Activated CD8-positive, alpha-beta T cell treated with anti-CD3 and anti-CD28 coated beads for 36 hours (primary cell): ENCODE measurements around the gene DHX35. TPM values are rescaled to one million over a fixed set of nuclear protein-coding genes. Genes with fewer than 3 reads are reported as not detected.

ENCODE experiments used
- ATAC-seq: fragments of 200-7000 bp; cut with Tn5 transposase; one replicate; pipeline ENCODE4 v1.10.0; 2021; ENCODE audit warnings: mild to moderate bottlenecking, moderate library complexity
- CTCF ChIA-PET: fragments of 350-600 bp; sonication (Branson Sonifier 250); formaldehyde crosslinking; loops from one replicate; lab custom pipeline; 2021; ENCODE audit warnings: antibody characterized with exemption; lab: Charles Lee
- POLR2A ChIA-PET: fragments of 350-600 bp; sonication (Branson Sonifier 250); formaldehyde crosslinking; loops from one replicate; lab custom pipeline; 2021; ENCODE audit warnings: antibody characterized with exemption; lab: Charles Lee
- DNase-seq: peaks from one replicate; pipeline ENCODE4 v3.0.0-alpha.2; 2020
- H3K27ac Mint-ChIP-seq: one replicate; pipeline ENCODE4 v1.8.0; 2021; ENCODE audit warnings: mild to moderate bottlenecking, mixed read lengths
- H3K27me3 Mint-ChIP-seq: one replicate; pipeline ENCODE4 v1.8.0; 2021; ENCODE audit warnings: mixed read lengths
- H3K36me3 Mint-ChIP-seq: one replicate; pipeline ENCODE4 v1.8.0; 2021; ENCODE audit warnings: low read depth, mixed read lengths
- H3K4me1 Mint-ChIP-seq: one replicate; pipeline ENCODE4 v1.8.0; 2021; ENCODE audit warnings: low read depth, mixed read lengths
- H3K4me3 Mint-ChIP-seq: one replicate; pipeline ENCODE4 v1.8.0; 2021; ENCODE audit warnings: mild to moderate bottlenecking, moderate library complexity, mixed read lengths
- H3K9me3 Mint-ChIP-seq: one replicate; pipeline ENCODE4 v1.8.0; 2021; ENCODE audit warnings: mixed read lengths
- intact Hi-C: fragments of 100-400 bp; cut with micrococcal nuclease; formaldehyde crosslinking; loops from one replicate; pipeline ENCODE4 v1.10.0; 2022
- total RNA-seq, 2 experiments: library from RNA; stranded (reverse); gene quantifications; one replicate each; pipeline ENCODE4 v1.2.3, GENCODE V29; 2021
- TF ChIP-seq, protein P1 (sequence below): fragments of 200-600 bp; IDR thresholded peaks from one replicate; pipeline ENCODE4 v1.8.0; 2022; ENCODE audit warnings: antibody characterized with exemption, mild to moderate bottlenecking

DHX35 gene
- total RNA-seq, 2 experiments from 2014 or later: 12.2 to 12.6 TPM

DNA sequence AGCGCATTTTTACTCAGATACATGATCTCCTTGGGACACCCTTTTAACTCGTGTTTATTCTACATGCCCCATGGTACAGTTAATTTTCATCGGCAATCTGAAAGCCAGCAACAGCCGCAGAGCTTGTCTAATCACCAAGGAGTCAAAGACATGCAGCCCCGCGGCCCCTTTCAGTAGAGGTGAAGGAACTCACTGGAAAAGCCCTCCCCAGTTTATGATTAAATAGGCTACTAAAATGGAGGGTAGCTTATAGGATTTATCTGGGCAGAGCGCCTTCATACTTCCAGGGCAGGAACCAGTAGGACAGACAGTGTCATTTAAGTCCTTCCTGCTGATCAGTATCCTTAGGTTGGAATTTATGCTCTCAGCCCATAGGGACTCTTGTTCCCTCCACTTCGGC is 83.5 kb downstream of the DHX35 start:
- no peaks in the 10 kb centered on the region for H3K9me3 Mint-ChIP-seq
- no peak for DNase-seq
- ChIA-PET POLR2A (interaction anchor here (0.8 to 1.2 kb wide), 2 partner anchors 114 to 119 kb away, joined by 3 read pairs; no protein-coding TSS in a partner anchor), CTCF (interaction anchor here (0.8 to 1.7 kb wide), 6 partner anchors 18 to 119 kb away, joined by 3 to 7 read pairs (median 4); partner anchors contain the start of gene FAM83D)
- intact Hi-C loops: no loop called here
- TF ChIP-seq, protein P1, sequence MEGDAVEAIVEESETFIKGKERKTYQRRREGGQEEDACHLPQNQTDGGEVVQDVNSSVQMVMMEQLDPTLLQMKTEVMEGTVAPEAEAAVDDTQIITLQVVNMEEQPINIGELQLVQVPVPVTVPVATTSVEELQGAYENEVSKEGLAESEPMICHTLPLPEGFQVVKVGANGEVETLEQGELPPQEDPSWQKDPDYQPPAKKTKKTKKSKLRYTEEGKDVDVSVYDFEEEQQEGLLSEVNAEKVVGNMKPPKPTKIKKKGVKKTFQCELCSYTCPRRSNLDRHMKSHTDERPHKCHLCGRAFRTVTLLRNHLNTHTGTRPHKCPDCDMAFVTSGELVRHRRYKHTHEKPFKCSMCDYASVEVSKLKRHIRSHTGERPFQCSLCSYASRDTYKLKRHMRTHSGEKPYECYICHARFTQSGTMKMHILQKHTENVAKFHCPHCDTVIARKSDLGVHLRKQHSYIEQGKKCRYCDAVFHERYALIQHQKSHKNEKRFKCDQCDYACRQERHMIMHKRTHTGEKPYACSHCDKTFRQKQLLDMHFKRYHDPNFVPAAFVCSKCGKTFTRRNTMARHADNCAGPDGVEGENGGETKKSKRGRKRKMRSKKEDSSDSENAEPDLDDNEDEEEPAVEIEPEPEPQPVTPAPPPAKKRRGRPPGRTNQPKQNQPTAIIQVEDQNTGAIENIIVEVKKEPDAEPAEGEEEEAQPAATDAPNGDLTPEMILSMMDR: no peak
- no peak overlapping the region for H3K27ac Mint-ChIP-seq
- peaks cover 6% of the 10 kb centered on the region for H3K4me1 Mint-ChIP-seq
- no peak overlapping the region for H3K4me3 Mint-ChIP-seq
- no peaks in the 10 kb centered on the region for H3K27me3 Mint-ChIP-seq
- ATAC-seq: no peak
- peaks cover 5% of the 10 kb centered on the region for H3K36me3 Mint-ChIP-seq

- ATAC-seq (no peak), DNase-seq (no peak)
- Mint-ChIP-seq H3K36me3 (peaks cover 2% of the 10 kb centered on the region), H3K27ac (no peak overlapping the region), H3K4me1 (peaks cover 6% of the 10 kb centered on the region), H3K4me3 (no peak overlapping the region), H3K9me3 (no peaks in the 10 kb centered on the region), H3K27me3 (no peaks in the 10 kb centered on the region)
- POLR2A ChIA-PET: interaction anchor here (1.1 to 3.4 kb wide), 2 partner anchors 50 to 121 kb away, joined by 3 to 16 read pairs; partner anchors contain the start of gene FAM83D
- intact Hi-C loops: no loop called here
- TF ChIP-seq, protein P1: no peak
- CTCF ChIA-PET: interaction anchor here (1.2 to 5.6 kb wide), 14 partner anchors 10 to 125 kb away, joined by 4 to 153 read pairs (median 16); partner anchors contain the start of genes DHX35 and FAM83D
Observed at GRCh38 chr20:39047417-39047985, 85.4 kb downstream of the DHX35 start.

DNA sequence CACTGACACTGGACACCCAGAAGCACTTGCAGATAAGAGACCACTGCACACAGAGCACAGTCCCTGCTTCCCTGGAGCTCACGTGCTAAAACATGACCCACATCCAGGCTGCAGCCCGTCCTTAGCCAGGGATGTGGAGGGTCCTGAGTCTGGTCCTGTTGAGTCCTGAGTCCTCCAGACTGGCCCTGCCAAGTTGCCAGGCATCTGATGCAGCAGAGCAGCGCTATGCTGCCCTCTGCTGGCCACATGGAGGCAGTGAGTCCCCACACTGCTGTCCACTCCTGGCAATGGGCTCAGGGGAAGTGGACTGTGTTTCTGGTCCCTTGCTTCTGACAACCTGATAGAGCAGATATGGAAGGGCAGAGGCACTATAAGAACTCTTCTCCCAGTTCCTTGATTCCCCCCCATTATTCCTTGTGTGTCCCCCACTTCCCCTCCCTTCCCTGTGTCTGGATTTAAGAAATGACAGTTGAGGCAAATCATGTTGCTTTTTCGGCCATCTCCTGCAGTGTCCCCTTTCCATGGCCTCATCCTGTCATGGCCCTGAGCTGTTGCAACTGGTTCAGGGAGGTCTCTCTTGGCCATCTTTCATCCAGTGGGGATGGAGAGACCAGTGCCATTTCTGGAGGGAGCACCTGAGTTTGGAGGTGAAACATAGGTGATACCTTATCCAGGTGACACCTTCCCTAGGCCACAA is 86.0 kb downstream of the DHX35 start:
- Mint-ChIP-seq H3K9me3 (no peaks in the 10 kb centered on the region), H3K36me3 (peaks cover 2% of the 10 kb centered on the region), H3K27me3 (no peaks in the 10 kb centered on the region), H3K4me1 (peaks cover 6% of the 10 kb centered on the region), H3K27ac (no peak overlapping the region), H3K4me3 (no peak overlapping the region)
- DNase-seq: peak; percentile 82
- peak; percentile 82 for ATAC-seq
- CTCF ChIA-PET: interaction anchor here (0.7 to 5.6 kb wide), 42 partner anchors 8 to 401 kb away, joined by 3 to 153 read pairs (median 8); partner anchors contain the start of genes DHX35 and FAM83D
- TF ChIP-seq, protein P1: peak; percentile 96
- intact Hi-C loops: loop anchor here (2.0 kb wide), 1 partner anchor 123 kb away; no protein-coding TSS in a partner anchor
- POLR2A ChIA-PET: interaction anchor here (3.4 kb wide), 1 partner anchor 121 kb away, joined by 16 read pairs; the partner anchor contains the start of gene FAM83D

DNA sequence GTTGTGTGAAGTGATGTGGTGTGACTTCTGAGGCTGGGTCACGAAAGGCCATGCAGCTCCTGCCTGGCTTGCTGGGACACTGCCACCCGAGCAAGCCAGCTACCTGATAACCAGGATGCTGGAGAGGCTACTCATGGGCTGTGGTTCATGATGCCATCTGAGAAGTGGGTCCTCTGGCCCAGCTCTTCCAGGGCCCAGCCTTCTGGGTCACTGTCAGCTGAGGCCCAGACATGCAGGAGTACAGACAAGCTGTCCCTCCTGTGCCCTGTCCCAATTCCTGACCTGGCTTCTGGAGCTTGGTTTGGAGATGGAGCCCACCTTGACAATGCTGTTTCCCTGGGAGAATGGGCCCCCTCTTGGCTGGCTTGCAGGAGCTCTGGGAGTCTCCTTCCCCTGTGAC is 87.0 kb downstream of the DHX35 start:
- no peaks in the 10 kb centered on the region for H3K27me3 Mint-ChIP-seq
- no peaks in the 10 kb centered on the region for H3K9me3 Mint-ChIP-seq
- intact Hi-C loops: loop anchor here (2.0 kb wide), 1 partner anchor 124 kb away; no protein-coding TSS in a partner anchor
- CTCF ChIA-PET: interaction anchor here (0.6 to 5.6 kb wide), 53 partner anchors 9 to 408 kb away, joined by 3 to 153 read pairs (median 6); partner anchors contain the start of genes DHX35 and FAM83D
- POLR2A ChIA-PET: interaction anchor here (0.7 to 3.4 kb wide), 6 partner anchors 33 to 186 kb away, joined by 3 to 16 read pairs (median 4); partner anchors contain the start of genes DHX35 and FAM83D
- DNase-seq (no peak), ATAC-seq (no peak)
- H3K4me1 Mint-ChIP-seq: peaks cover 6% of the 10 kb centered on the region
- no peaks in the 10 kb centered on the region for H3K36me3 Mint-ChIP-seq
- no peak overlapping the region for H3K4me3 Mint-ChIP-seq
- TF ChIP-seq, protein P1: no peak
- no peak overlapping the region for H3K27ac Mint-ChIP-seq
